GM12875 (cell line): Measurements from ENCODE around the gene GUCY1A2.

Experiments
- H3K4me3 ChIP-seq: one replicate; pipeline ENCODE4 v1.5.1; 2011; ENCODE audit warnings: low read depth, low read length, control low read depth
- TF ChIP-seq, protein P1 (sequence below): IDR thresholded peaks from 2 replicates; pipeline ENCODE4 v1.5.1; 2011; ENCODE audit warnings: low read depth, mild to moderate bottlenecking, control low read depth, inconsistent platforms, low read length, moderate library complexity, borderline replicate concordance; ENCODE audit not compliant: insufficient read depth

The GUCY1A2 gene

DNA sequence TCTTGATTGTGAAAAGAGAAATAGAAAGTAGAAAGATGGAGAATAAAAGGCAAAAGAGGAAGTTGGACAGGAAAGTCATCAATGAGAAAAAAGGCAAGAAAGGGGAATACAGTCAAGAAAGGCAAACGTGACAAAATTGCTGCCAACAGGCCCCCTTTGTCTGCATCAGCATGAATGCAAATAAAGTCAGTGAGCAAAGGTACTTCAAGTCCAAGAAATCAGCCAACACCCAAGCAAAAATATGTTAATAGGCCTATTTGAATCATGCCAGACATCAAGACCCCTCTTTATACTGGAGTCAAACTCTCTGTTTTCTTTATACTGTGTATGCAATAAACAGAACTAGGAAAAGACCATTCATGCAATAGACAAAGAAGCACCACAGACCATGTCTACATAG lies 34.3 kb downstream of the GUCY1A2 start:
- TF ChIP-seq, protein P1, sequence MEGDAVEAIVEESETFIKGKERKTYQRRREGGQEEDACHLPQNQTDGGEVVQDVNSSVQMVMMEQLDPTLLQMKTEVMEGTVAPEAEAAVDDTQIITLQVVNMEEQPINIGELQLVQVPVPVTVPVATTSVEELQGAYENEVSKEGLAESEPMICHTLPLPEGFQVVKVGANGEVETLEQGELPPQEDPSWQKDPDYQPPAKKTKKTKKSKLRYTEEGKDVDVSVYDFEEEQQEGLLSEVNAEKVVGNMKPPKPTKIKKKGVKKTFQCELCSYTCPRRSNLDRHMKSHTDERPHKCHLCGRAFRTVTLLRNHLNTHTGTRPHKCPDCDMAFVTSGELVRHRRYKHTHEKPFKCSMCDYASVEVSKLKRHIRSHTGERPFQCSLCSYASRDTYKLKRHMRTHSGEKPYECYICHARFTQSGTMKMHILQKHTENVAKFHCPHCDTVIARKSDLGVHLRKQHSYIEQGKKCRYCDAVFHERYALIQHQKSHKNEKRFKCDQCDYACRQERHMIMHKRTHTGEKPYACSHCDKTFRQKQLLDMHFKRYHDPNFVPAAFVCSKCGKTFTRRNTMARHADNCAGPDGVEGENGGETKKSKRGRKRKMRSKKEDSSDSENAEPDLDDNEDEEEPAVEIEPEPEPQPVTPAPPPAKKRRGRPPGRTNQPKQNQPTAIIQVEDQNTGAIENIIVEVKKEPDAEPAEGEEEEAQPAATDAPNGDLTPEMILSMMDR = no peak

GRCh38 chr11:106983261-106983660 lies 35.0 kb downstream of the GUCY1A2 start:
- TF ChIP-seq, protein P1 = no peak
- H3K4me3 ChIP-seq = no peak overlapping the region

More for the DNA sequence above, 34.3 kb downstream of the GUCY1A2 start:
- no peak overlapping the region for H3K4me3 ChIP-seq

DNA sequence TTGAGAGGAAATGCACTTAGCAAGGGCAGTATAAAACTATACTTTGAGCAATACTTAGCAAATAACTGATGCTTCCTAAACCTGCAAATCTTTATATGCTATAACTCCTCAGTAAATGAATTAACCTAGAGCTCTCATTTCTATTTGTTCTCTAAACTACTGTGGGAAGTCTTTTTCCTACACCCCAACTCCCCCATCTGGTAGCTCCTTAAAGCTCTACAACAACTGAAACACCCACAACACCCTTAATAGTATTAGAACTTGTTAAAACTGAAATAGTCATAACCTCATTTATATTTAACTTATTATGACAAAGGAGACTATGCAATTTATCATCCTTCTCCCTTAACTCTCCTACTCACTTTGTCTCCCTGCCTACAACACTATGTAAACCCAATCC lies 43.4 kb downstream of the GUCY1A2 start:
- TF ChIP-seq, protein P1 = no peak
- H3K4me3 ChIP-seq = no peak overlapping the region

DNA sequence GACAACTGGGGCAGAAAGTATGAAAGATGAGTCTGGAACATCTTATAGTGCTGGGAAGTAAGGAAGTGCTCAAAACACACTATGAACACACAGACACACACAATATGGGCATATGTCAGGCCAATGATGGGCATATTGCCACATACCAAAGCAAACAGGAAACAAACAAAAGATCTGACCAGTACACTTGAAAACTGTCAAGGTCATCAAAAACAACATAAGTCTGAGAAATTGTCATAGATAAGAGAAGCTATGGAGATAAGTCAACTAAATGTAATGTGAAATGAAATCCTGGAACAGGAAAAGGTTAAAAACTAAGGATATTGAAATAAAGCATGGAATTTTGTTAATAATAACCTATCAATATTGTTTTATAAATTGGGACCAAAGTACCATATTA lies 46.4 kb downstream of the GUCY1A2 start:
- TF ChIP-seq, protein P1 = no peak
- H3K4me3 ChIP-seq = no peak overlapping the region

DNA sequence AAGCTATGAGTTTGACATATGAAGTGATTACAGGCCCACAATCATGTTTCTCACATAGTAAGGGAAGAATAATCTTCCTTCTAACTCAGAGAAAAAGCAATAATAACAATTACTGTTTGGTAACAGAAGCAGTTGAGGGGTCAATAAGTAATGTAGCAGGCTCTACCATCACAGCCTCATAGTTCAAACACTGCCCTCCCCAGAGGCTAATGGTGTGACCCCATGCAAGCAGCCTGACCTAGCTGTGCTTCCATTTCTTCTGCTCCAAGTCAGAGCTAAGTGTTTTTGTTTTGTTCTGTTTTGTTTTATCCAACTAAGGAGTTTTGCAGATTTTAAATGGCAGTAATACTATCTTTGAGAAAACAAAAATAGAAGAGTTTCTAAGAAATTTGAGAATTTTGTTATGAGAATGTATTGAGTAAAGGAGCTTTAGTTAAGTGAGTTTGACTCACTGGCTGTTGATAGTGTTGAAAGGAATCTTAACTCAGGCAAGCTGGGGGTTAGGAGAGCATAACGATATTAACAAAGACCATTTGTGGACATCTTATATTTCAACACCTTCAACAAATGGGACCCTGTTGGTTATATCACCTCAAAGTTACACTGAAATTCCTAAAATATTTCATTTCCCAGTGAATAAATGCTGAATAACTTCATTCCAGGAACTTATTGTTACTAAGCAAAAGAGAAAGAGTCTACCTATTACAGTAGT lies 48.5 kb downstream of the GUCY1A2 start:
- TF ChIP-seq, protein P1 = no peak
- H3K4me3 ChIP-seq = no peak overlapping the region

DNA sequence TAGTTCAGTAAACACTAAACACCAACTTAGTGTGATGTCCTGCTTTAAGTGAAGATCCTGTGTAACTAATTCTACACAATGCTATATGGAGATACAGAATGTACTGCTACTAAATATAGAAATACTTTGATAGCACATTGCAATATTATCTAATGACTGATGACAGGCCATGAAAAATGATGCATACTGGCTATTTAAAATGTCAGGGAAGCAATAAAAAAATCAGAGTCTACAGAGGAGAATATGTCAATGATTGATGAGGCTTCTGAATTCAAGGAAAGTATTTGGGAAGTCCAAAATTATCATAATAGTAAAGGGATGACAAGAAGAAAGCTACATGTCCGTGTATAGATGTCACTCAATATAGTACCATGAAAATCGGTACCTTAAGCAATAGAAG lies 55.3 kb downstream of the GUCY1A2 start:
- no peak overlapping the region for H3K4me3 ChIP-seq
- TF ChIP-seq, protein P1 = no peak

DNA sequence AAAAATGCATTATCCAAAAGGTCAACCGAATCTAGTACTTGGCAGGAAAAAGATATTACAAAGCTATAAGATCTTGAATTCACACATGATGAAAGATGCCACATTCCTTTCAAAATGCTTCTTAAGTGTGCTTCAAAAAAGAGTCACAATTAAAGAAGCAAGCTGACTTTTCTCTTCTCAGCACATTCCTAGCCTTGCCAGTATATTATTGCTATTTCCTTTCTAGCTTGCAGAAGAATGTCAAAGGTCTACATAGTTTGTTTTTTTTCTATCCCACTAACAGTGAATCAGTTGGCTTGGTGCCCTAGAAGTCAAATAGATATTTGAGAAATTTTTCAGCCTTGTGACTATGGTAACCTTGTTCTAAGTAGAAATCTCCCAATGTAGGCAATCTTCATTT lies 56.8 kb downstream of the GUCY1A2 start:
- H3K4me3 ChIP-seq = no peak overlapping the region
- TF ChIP-seq, protein P1 = no peak
